Measurements from ENCODE around the gene MRPL32. TPM values are rescaled to one million over a fixed set of nuclear protein-coding genes. Genes with fewer than 3 reads are reported as not detected.
A peak's percentile ranks its signal among the peaks of the same experiment; 100 is the strongest.
"Not testable (repeated sequence)": the region's sequence is repeated elsewhere in the genome, so short reads cannot be mapped to it uniquely, and the experiment has no call there.

The MRPL32 gene
- total RNA-seq, 1 experiment from 2014 or later: 101 TPM

DNA sequence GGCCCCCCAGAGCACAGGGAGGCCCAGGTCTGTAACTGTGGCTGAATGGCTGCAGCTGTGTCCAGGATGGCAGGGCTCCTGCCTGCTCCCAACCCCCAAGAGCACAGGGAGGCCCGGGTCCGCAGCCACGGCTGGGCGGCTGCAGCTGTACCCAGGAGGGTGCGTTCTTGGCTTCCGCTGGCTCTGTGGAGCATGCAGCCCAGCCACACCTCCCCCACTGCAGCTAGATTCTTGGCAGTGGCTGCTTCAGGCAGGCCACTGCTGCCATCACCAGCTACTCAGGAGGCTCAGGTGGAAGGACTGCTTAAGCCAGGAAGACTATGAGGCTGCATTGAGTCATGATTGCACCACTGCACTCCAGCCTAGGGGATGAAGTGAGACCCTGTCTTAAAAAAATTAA is 48.2 kb upstream of the MRPL32 start:
- no peak overlapping the region for H4K5ac ChIP-seq (ENCODE audit: insufficient read length, low read depth, low read length)
- no peaks in the 10 kb centered on the region for H3K27me3 ChIP-seq (ENCODE audit: insufficient read depth, low read length)
- no peak overlapping the region for H2AK5ac ChIP-seq (ENCODE audit: insufficient read length, low read length)
- H3K18ac ChIP-seq (ENCODE audit: insufficient read length, low read depth, low read length): no peak overlapping the region
- no peak overlapping the region for H3K27ac ChIP-seq (ENCODE audit: insufficient read length, low read depth, low read length)
- no peaks in the 10 kb centered on the region for H3K9me3 ChIP-seq (ENCODE audit: control insufficient read depth, low read depth, low read length)
- H4K20me1 ChIP-seq (ENCODE audit: control insufficient read depth, insufficient read depth, insufficient read length): no peaks in the 10 kb centered on the region
- H3K4me1 Mint-ChIP-seq: peaks cover 23 to 33% of the 10 kb centered on the region in 2 experiments
- TF ChIP-seq, protein P1, sequence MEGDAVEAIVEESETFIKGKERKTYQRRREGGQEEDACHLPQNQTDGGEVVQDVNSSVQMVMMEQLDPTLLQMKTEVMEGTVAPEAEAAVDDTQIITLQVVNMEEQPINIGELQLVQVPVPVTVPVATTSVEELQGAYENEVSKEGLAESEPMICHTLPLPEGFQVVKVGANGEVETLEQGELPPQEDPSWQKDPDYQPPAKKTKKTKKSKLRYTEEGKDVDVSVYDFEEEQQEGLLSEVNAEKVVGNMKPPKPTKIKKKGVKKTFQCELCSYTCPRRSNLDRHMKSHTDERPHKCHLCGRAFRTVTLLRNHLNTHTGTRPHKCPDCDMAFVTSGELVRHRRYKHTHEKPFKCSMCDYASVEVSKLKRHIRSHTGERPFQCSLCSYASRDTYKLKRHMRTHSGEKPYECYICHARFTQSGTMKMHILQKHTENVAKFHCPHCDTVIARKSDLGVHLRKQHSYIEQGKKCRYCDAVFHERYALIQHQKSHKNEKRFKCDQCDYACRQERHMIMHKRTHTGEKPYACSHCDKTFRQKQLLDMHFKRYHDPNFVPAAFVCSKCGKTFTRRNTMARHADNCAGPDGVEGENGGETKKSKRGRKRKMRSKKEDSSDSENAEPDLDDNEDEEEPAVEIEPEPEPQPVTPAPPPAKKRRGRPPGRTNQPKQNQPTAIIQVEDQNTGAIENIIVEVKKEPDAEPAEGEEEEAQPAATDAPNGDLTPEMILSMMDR (conservative IDR thresholded peaks at IDR 0.05): no peak
- no peak overlapping the region for H3T11ph ChIP-seq (ENCODE audit: low read length)
- peaks cover 6 to 12% of the 10 kb centered on the region in 2 experiments for H3K9me3 Mint-ChIP-seq
- H2BK12ac ChIP-seq (ENCODE audit: insufficient read length, low read depth, low read length): no peak overlapping the region
- no peak overlapping the region for H2BK15ac ChIP-seq (ENCODE audit: low read depth, low read length)
- H4K91ac ChIP-seq (ENCODE audit: insufficient read length, low read depth, low read length): no peak overlapping the region
- H3K4me3 Mint-ChIP-seq: no peak overlapping the region
- H2AFZ ChIP-seq (ENCODE audit: low read length): no peak overlapping the region
- H4K8ac ChIP-seq (replicated peaks; ENCODE audit: insufficient read length, low read depth, low read length): no peak overlapping the region
- peak; percentile 57 for DNase-seq
- H3K79me1 ChIP-seq (ENCODE audit: insufficient read depth, low read depth, low read length, poor library complexity, severe bottlenecking): no peaks in the 10 kb centered on the region
- H3K9ac ChIP-seq (ENCODE audit: extremely low read depth, insufficient read length, low read length): no peak overlapping the region
- peaks cover 10% of the 10 kb centered on the region for H3K23me2 ChIP-seq (ENCODE audit: insufficient read length, low read depth, low read length, poor library complexity, severe bottlenecking)
- no peak overlapping the region for H3K4me2 ChIP-seq (ENCODE audit: insufficient read depth, insufficient read length, low read length)
- H3K56ac ChIP-seq (ENCODE audit: insufficient read length, low read depth, low read length): no peak overlapping the region
- H3K23ac ChIP-seq (ENCODE audit: insufficient read length, low read depth, low read length): no peak overlapping the region
- H3K27me3 Mint-ChIP-seq (ENCODE audit: low read depth): no peaks in the 10 kb centered on the region
- H3K36me3 Mint-ChIP-seq (ENCODE audit: insufficient read depth in 1 of 3, low read depth in 3 of 3): peaks cover 4 to 14% (median 7%) of the 10 kb centered on the region in 3 experiments
- no peak overlapping the region for H2BK120ac ChIP-seq (ENCODE audit: low read depth, low read length, poor library complexity, severe bottlenecking)
- no peak overlapping the region for H3K4ac ChIP-seq (ENCODE audit: low read depth, low read length)
- H3K14ac ChIP-seq (ENCODE audit: insufficient read depth, low read length): no peak overlapping the region
- H3K27ac Mint-ChIP-seq: no peak overlapping the region
- no peak overlapping the region for H2BK20ac ChIP-seq (ENCODE audit: low read depth, low read length, poor library complexity, severe bottlenecking)
- H3K79me2 ChIP-seq (ENCODE audit: insufficient read depth, low read length): no peaks in the 10 kb centered on the region
- no peaks in the 10 kb centered on the region for H3K4me1 ChIP-seq (ENCODE audit: insufficient read depth, low read length)
- H2BK5ac ChIP-seq (ENCODE audit: insufficient read length, low read length): no peak overlapping the region
- WGBS (ENCODE audit: extremely low coverage, insufficient read length, low lambda C conversion rate): no CpG with 5 or more reads among the region's 6 CpGs

DNA sequence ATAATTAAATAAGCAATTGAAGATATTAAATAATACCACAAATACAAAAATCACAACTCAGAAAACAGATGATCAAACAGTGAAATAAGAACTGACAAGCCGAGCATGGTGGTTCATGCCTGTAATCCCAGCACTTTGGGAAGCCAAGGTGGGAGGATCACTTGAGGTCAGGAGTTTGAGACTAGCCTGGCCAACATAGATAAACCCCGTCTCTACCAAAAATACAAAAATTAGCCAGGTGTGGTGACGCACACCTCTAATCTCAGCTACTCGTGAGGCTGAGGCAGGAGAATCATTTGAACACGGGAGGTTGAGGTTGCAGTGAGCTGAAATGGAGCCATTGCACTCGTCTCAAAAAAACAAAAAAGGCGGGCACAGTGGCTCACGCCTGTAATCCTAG is 47.0 kb upstream of the MRPL32 start:
- H3K36me3 Mint-ChIP-seq (ENCODE audit: insufficient read depth in 1 of 3, low read depth in 3 of 3); H2BK120ac ChIP-seq (ENCODE audit: low read depth, low read length, poor library complexity, severe bottlenecking); H4K8ac ChIP-seq (replicated peaks; ENCODE audit: insufficient read length, low read depth, low read length); DNase-seq; H2AFZ ChIP-seq (ENCODE audit: low read length); H4K20me1 ChIP-seq (ENCODE audit: control insufficient read depth, insufficient read depth, insufficient read length); H3K23ac ChIP-seq (ENCODE audit: insufficient read length, low read depth, low read length); H3K9ac ChIP-seq (ENCODE audit: extremely low read depth, insufficient read length, low read length); H4K5ac ChIP-seq (ENCODE audit: insufficient read length, low read depth, low read length); H2AK5ac ChIP-seq (ENCODE audit: insufficient read length, low read length); H2BK12ac ChIP-seq (ENCODE audit: insufficient read length, low read depth, low read length); H3K4ac ChIP-seq (ENCODE audit: low read depth, low read length); H3K27ac ChIP-seq (ENCODE audit: insufficient read length, low read depth, low read length); H3K9me3 ChIP-seq (ENCODE audit: control insufficient read depth, low read depth, low read length); H3K27me3 ChIP-seq (ENCODE audit: insufficient read depth, low read length); H3K4me2 ChIP-seq (ENCODE audit: insufficient read depth, insufficient read length, low read length); H2BK15ac ChIP-seq (ENCODE audit: low read depth, low read length); H3K18ac ChIP-seq (ENCODE audit: insufficient read length, low read depth, low read length); H3K56ac ChIP-seq (ENCODE audit: insufficient read length, low read depth, low read length); H3K79me2 ChIP-seq (ENCODE audit: insufficient read depth, low read length); H2BK5ac ChIP-seq (ENCODE audit: insufficient read length, low read length); H3K4me3 Mint-ChIP-seq; H3K27ac Mint-ChIP-seq; H3K27me3 Mint-ChIP-seq (ENCODE audit: low read depth); H3K79me1 ChIP-seq (ENCODE audit: insufficient read depth, low read depth, low read length, poor library complexity, severe bottlenecking); H3K9me3 Mint-ChIP-seq; H3K14ac ChIP-seq (ENCODE audit: insufficient read depth, low read length); H3T11ph ChIP-seq (ENCODE audit: low read length); H3K4me1 ChIP-seq (ENCODE audit: insufficient read depth, low read length); H2BK20ac ChIP-seq (ENCODE audit: low read depth, low read length, poor library complexity, severe bottlenecking); H4K91ac ChIP-seq (ENCODE audit: insufficient read length, low read depth, low read length): not testable (repeated sequence)
- peaks cover 12% of the 10 kb centered on the region for H3K23me2 ChIP-seq (ENCODE audit: insufficient read length, low read depth, low read length, poor library complexity, severe bottlenecking)
- peaks cover 29 to 35% of the 10 kb centered on the region in 2 experiments for H3K4me1 Mint-ChIP-seq
- WGBS (ENCODE audit: extremely low coverage, insufficient read length, low lambda C conversion rate): no CpG with 5 or more reads among the region's 8 CpGs

Measured in H9 (cell line).